H9 (cell line): Measurements from ENCODE around the gene NARF. TPM values are rescaled to one million over a fixed set of nuclear protein-coding genes. Genes with fewer than 3 reads are reported as not detected.

Source experiments
- DNase-seq: peaks from one replicate; pipeline ENCODE4 v3.0.0-alpha.2; 2017
- H2AFZ ChIP-seq: one replicate; pipeline ENCODE4 v1.6.1; 2013; ENCODE audit warnings: mild to moderate bottlenecking, low read length, control low read depth, moderate library complexity
- H2AK5ac ChIP-seq: 2 replicates; pipeline ENCODE4 v1.6.1; 2013; ENCODE audit warnings: low read length, control low read depth, mixed read lengths; ENCODE audit not compliant: insufficient read length
- H2BK120ac ChIP-seq: one replicate; pipeline ENCODE4 v1.6.1; 2013; ENCODE audit warnings: low read depth, mild to moderate bottlenecking, low read length, control low read depth, inconsistent platforms; ENCODE audit not compliant: poor library complexity, severe bottlenecking
- H2BK12ac ChIP-seq: 2 replicates; pipeline ENCODE4 v1.6.1; 2013; ENCODE audit warnings: low read length, control low read depth, mixed read lengths, low read depth; ENCODE audit not compliant: insufficient read length
- H2BK15ac ChIP-seq: 2 replicates; pipeline ENCODE4 v1.6.1; 2013; ENCODE audit warnings: low read depth, low read length, control low read depth
- H2BK20ac ChIP-seq: one replicate; pipeline ENCODE4 v1.6.1; 2013; ENCODE audit warnings: low read depth, mild to moderate bottlenecking, low read length, control low read depth, inconsistent platforms; ENCODE audit not compliant: poor library complexity, severe bottlenecking
- H2BK5ac ChIP-seq: 2 replicates; pipeline ENCODE4 v1.6.1; 2013; ENCODE audit warnings: low read length, control low read depth, mixed read lengths; ENCODE audit not compliant: insufficient read length
- H3K14ac ChIP-seq: 2 replicates; pipeline ENCODE4 v1.6.1; 2013; ENCODE audit warnings: low read length, control low read depth; ENCODE audit not compliant: insufficient read depth
- H3K18ac ChIP-seq: 2 replicates; pipeline ENCODE4 v1.6.1; 2013; ENCODE audit warnings: low read depth, mild to moderate bottlenecking, mixed read lengths, low read length, control low read depth; ENCODE audit not compliant: insufficient read length
- H3K23ac ChIP-seq: 2 replicates; pipeline ENCODE4 v1.6.1; 2013; ENCODE audit warnings: low read length, control low read depth, mixed read lengths, low read depth; ENCODE audit not compliant: insufficient read length
- H3K23me2 ChIP-seq: 2 replicates; pipeline ENCODE4 v1.6.1; 2013; ENCODE audit warnings: low read depth, mild to moderate bottlenecking, mixed read lengths, low read length, control low read depth; ENCODE audit not compliant: insufficient read length, poor library complexity, severe bottlenecking
- H3K27ac ChIP-seq: 2 replicates; pipeline ENCODE4 v1.5.1; 2013; ENCODE audit warnings: low read length, control low read depth, mixed read lengths, low read depth; ENCODE audit not compliant: insufficient read length
- H3K27me3 ChIP-seq: 2 replicates; pipeline ENCODE4 v1.6.1; 2013; ENCODE audit warnings: low read length, control low read depth, inconsistent platforms; ENCODE audit not compliant: insufficient read depth
- H3K4ac ChIP-seq: 2 replicates; pipeline ENCODE4 v1.6.1; 2013; ENCODE audit warnings: low read depth, mild to moderate bottlenecking, control low read depth, inconsistent platforms, low read length, moderate library complexity
- H3K4me1 ChIP-seq: 2 replicates; pipeline ENCODE4 v1.6.1; 2013; ENCODE audit warnings: low read length, control low read depth, inconsistent platforms; ENCODE audit not compliant: insufficient read depth
- H3K4me2 ChIP-seq: 2 replicates; pipeline ENCODE4 v1.6.1; 2013; ENCODE audit warnings: low read length, control low read depth, mixed read lengths; ENCODE audit not compliant: insufficient read length, insufficient read depth
- H3K56ac ChIP-seq: 2 replicates; pipeline ENCODE4 v1.6.1; 2013; ENCODE audit warnings: low read depth, mild to moderate bottlenecking, mixed read lengths, low read length, control low read depth; ENCODE audit not compliant: insufficient read length
- H3K79me1 ChIP-seq: 2 replicates; pipeline ENCODE4 v1.6.1; 2013; ENCODE audit warnings: low read depth, mild to moderate bottlenecking, moderate library complexity, low read length, control low read depth, inconsistent platforms; ENCODE audit not compliant: insufficient read depth, poor library complexity, severe bottlenecking
- H3K79me2 ChIP-seq: 2 replicates; pipeline ENCODE4 v1.6.1; 2013; ENCODE audit warnings: low read length, control low read depth, inconsistent platforms; ENCODE audit not compliant: insufficient read depth
- H3K9ac ChIP-seq: 2 replicates; pipeline ENCODE4 v1.6.1; 2013; ENCODE audit warnings: low read length, control low read depth, mixed read lengths; ENCODE audit not compliant: insufficient read length; ENCODE audit errors: extremely low read depth
- H3K9me3 ChIP-seq: one replicate; pipeline ENCODE4 v1.6.1; 2013; ENCODE audit warnings: low read depth, low read length, inconsistent platforms; ENCODE audit not compliant: control insufficient read depth
- H3T11ph ChIP-seq: one replicate; pipeline ENCODE4 v1.6.1; 2013; ENCODE audit warnings: mild to moderate bottlenecking, low read length, control low read depth, inconsistent platforms
- H4K20me1 ChIP-seq: one replicate; pipeline ENCODE4 v1.6.1; 2013; ENCODE audit not compliant: control insufficient read depth, insufficient read length, insufficient read depth
- H4K5ac ChIP-seq: 2 replicates; pipeline ENCODE4 v1.6.1; 2013; ENCODE audit warnings: low read depth, mild to moderate bottlenecking, mixed read lengths, low read length, control low read depth; ENCODE audit not compliant: insufficient read length
- H4K8ac ChIP-seq: replicated peaks from 2 replicates; pipeline ENCODE4 v1.6.1; 2013; ENCODE audit warnings: low read length, control low read depth, mixed read lengths, low read depth; ENCODE audit not compliant: insufficient read length
- H4K91ac ChIP-seq: 2 replicates; pipeline ENCODE4 v1.6.1; 2013; ENCODE audit warnings: low read depth, mild to moderate bottlenecking, moderate library complexity, mixed read lengths, low read length, control low read depth; ENCODE audit not compliant: insufficient read length
- H3K27ac Mint-ChIP-seq, 3 experiments: 2 replicates in 2 of 3; 3 replicates in 1 of 3; pipeline ENCODE4 v1.8.0; 2020 to 2021; ENCODE audit warnings: mixed read lengths in 3 of 3, mild to moderate bottlenecking in 1 of 3, moderate library complexity in 1 of 3
- H3K27me3 Mint-ChIP-seq: 2 replicates; pipeline ENCODE4 v1.8.0; 2021; ENCODE audit warnings: low read depth, mild to moderate bottlenecking, moderate library complexity, mixed read lengths
- H3K36me3 Mint-ChIP-seq, 3 experiments: 2 replicates in 2 of 3; 3 replicates in 1 of 3; pipeline ENCODE4 v1.8.0; 2020 to 2021; ENCODE audit warnings: low read depth in 3 of 3, mixed read lengths in 3 of 3; ENCODE audit not compliant: insufficient read depth in 1 of 3
- H3K4me1 Mint-ChIP-seq, 2 experiments: 2 replicates each; pipeline ENCODE4 v1.8.0; 2020; ENCODE audit warnings: mixed read lengths in 2 of 2
- H3K4me3 Mint-ChIP-seq, 2 experiments: 2 replicates in 1 of 2; 3 replicates in 1 of 2; pipeline ENCODE4 v1.8.0; 2020 to 2021; ENCODE audit warnings: mild to moderate bottlenecking in 2 of 2, mixed read lengths in 2 of 2, moderate library complexity in 1 of 2
- H3K9me3 Mint-ChIP-seq, 2 experiments: 2 replicates in 1 of 2; 3 replicates in 1 of 2; pipeline ENCODE4 v1.8.0; 2020; ENCODE audit warnings: mild to moderate bottlenecking in 2 of 2, mixed read lengths in 2 of 2, moderate library complexity in 1 of 2
- WGBS: extraction: QIAGEN DNeasy Blood & Tissue Kit; methylation state at CpG from one replicate; pipeline ENCODE4 v1.1.7; 2013; ENCODE audit warnings: missing lambda C conversion rate, low lambda C conversion rate, mixed read lengths; ENCODE audit not compliant: insufficient read length; ENCODE audit errors: extremely low coverage; 5-methylcytosine and 5-hydroxymethylcytosine counted together
- total RNA-seq: library from RNA; stranded (reverse); gene quantifications from 2 replicates; pipeline ENCODE4 v1.2.1, GENCODE V29; 2021
- TF ChIP-seq, protein P1 (sequence below): fragments of 200-600 bp; sonication (generic); conservative IDR thresholded peaks from 3 replicates; pipeline ENCODE4 v1.8.0; 2021; ENCODE audit warnings: antibody characterized with exemption, mild to moderate bottlenecking

NARF gene
- total RNA-seq, 1 experiment from 2014 or later: 124 TPM

DNA sequence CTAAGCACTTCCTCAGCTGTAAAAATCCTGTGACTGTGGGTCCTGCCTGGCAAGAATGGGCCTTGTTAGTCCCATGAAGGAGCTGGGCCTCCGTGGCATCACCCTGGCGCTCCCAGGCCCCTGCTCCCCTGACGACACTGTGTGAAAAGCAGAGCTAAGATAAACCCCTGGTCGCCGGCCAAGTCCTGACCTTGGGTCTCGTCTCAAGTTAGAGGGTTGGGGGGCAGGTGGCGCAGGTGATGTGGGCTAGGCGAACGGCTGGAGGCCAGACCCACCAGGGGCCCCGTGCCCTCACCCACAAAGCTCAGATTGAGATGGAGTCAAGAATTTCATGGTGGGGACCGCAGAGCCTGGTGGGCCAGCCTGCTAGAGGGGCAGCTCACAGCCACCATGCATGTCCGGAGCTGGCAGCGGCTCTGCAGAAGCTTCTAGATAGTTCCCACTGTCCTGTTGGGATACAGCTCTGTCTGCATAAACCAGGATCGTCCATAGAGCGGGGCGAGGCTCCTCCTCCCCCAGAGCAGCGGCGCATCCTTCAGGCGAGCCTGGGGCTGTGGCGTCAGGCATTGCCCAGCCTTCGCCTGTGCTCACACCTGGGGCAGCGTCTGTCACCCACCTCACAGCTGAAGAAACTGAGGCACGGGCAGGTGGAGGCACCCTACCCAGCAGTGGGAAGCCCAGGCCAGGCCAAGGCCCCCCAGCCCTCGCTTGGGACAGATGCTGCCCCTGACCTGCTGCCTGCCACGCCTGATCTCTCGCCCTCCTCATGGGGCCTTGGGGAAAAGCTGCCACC, 19.9 kb upstream of the NARF start:
- H3K4ac ChIP-seq: no peak overlapping the region
- no peak overlapping the region for H2BK12ac ChIP-seq
- H4K20me1 ChIP-seq: no peaks in the 10 kb centered on the region
- no peak overlapping the region for H3K9ac ChIP-seq
- no peak overlapping the region for H4K5ac ChIP-seq
- no peak overlapping the region for H2AFZ ChIP-seq
- H4K8ac ChIP-seq: no peak overlapping the region
- no peaks in the 10 kb centered on the region; a peak in 1 of 5 replicates for H3K9me3 Mint-ChIP-seq
- H3K27ac Mint-ChIP-seq: no peak overlapping the region; a peak in 1 of 7 replicates
- no CpG with 5 or more reads among the region's 26 CpGs for WGBS
- H3T11ph ChIP-seq: no peak overlapping the region
- TF ChIP-seq, protein P1, sequence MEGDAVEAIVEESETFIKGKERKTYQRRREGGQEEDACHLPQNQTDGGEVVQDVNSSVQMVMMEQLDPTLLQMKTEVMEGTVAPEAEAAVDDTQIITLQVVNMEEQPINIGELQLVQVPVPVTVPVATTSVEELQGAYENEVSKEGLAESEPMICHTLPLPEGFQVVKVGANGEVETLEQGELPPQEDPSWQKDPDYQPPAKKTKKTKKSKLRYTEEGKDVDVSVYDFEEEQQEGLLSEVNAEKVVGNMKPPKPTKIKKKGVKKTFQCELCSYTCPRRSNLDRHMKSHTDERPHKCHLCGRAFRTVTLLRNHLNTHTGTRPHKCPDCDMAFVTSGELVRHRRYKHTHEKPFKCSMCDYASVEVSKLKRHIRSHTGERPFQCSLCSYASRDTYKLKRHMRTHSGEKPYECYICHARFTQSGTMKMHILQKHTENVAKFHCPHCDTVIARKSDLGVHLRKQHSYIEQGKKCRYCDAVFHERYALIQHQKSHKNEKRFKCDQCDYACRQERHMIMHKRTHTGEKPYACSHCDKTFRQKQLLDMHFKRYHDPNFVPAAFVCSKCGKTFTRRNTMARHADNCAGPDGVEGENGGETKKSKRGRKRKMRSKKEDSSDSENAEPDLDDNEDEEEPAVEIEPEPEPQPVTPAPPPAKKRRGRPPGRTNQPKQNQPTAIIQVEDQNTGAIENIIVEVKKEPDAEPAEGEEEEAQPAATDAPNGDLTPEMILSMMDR: no peak
- no peak overlapping the region for H3K56ac ChIP-seq
- no peaks in the 10 kb centered on the region for H3K23me2 ChIP-seq
- H3K79me2 ChIP-seq: no peaks in the 10 kb centered on the region
- no peaks in the 10 kb centered on the region; the same call in 1 of the 2 replicates for H3K27me3 Mint-ChIP-seq
- H3K4me1 Mint-ChIP-seq: peaks cover 9 to 23% of the 10 kb centered on the region in 2 experiments
- no peak overlapping the region for H2BK120ac ChIP-seq
- H3K9me3 ChIP-seq: no peaks in the 10 kb centered on the region
- H2BK20ac ChIP-seq: no peak overlapping the region
- H3K79me1 ChIP-seq: no peaks in the 10 kb centered on the region
- H3K4me2 ChIP-seq: no peak overlapping the region
- no peak for DNase-seq
- no peak overlapping the region for H3K23ac ChIP-seq
- no peak overlapping the region for H3K4me3 Mint-ChIP-seq
- no peaks in the 10 kb centered on the region for H3K27me3 ChIP-seq
- no peak overlapping the region for H3K27ac ChIP-seq
- H2AK5ac ChIP-seq: no peak overlapping the region
- no peak overlapping the region; the same call in 1 of the 2 replicates for H2BK15ac ChIP-seq
- H3K14ac ChIP-seq: no peak overlapping the region
- no peak overlapping the region for H3K18ac ChIP-seq
- no peaks in the 10 kb centered on the region; the same call in 1 of the 2 replicates for H3K4me1 ChIP-seq
- no peak overlapping the region for H2BK5ac ChIP-seq
- H3K36me3 Mint-ChIP-seq: peaks cover 4 to 20% (median 15%) of the 10 kb centered on the region in 3 experiments; a peak in 6 of 7 replicates
- no peak overlapping the region for H4K91ac ChIP-seq
